HG02943 (cell line): ENCODE measurements around the gene KSR2.
"Not testable (repeated sequence)": the region's sequence is repeated elsewhere in the genome, so short reads cannot be mapped to it uniquely, and the experiment has no call there.

Experiments used
- ATAC-seq: cut with Tn5 transposase; IDR thresholded peaks from one replicate; pipeline ENCODE4 v1.9.1; 2021; ENCODE audit warnings: mild to moderate bottlenecking, low read depth, moderate library complexity; ENCODE audit not compliant: unreplicated experiment

Gene KSR2

DNA sequence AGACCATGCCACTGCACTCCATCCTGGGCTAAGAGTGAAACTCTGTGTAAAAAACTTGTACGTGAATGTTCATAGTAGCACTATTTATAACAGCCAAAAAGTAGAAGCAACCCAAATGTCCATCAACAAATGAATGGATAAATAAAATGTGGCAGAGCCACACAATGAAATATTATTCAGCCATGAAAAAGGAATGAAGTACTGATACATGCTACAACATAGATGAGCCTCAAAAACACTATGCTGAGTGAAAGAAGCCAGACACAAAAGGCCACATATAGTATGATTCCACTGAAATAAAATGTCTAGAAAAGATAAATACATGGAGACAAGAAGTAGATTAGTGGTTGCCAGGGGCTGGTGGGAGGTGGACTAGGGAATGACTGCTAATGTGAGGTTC, 72.8 kb downstream of the KSR2 start:
- no peak for ATAC-seq

DNA sequence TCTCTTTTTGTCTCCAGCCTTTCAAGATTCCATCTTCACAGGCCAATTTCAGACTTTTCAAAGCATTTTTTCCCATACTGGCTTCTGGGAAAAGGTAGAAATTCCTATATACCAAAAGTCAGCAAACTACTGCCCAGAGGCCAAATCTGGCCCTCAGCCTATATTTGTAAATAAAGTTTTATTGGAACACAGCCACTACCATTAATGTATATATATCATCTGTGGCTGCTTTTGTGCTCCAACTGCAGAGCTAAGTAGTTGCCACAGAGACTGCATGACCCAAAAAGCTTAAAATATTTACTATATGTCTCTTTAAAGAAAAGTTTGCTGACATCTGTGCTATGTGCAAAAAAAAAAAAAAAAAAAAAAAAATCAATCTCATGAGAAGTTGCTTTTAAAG, 76.3 kb downstream of the KSR2 start:
- no peak for ATAC-seq

DNA sequence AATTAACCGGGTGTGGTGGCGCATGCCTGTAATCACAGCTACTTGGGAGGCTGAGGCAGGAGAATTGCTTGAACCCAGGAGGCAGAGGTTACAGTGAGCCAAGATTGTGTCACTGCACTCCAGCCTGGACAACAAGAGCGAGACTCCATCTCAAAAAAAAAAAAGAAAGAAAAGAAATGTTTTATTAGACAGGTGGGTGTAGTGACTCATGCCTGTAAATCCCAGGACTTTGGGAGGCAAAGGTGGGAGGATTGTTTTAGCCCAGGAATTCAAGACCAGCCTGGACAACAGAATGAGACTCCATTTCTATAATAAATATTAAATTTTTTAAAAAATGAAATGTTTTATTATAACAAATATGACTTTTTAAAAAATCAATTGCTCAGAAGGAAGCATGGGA, 77.5 kb downstream of the KSR2 start:
- ATAC-seq = not testable (repeated sequence)

DNA sequence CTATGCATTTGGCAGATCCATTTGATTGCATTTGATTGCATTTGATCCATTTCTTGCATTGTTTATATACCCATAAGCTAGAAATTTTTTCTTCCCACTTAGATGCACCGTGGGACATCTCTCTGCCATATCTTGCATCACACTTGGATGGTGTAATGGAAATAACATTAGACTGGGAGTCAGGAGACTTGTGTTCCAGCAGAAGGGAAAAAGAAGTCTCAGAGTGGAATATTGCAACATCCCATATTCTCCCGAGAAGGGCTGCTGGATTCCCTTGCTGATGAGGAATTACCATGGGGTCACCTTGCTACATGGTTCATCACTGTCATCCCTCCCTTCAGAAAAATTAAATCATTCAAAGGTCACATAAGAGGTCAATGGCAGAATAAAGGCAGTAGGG, 78.1 kb downstream of the KSR2 start:
- ATAC-seq = no peak

DNA sequence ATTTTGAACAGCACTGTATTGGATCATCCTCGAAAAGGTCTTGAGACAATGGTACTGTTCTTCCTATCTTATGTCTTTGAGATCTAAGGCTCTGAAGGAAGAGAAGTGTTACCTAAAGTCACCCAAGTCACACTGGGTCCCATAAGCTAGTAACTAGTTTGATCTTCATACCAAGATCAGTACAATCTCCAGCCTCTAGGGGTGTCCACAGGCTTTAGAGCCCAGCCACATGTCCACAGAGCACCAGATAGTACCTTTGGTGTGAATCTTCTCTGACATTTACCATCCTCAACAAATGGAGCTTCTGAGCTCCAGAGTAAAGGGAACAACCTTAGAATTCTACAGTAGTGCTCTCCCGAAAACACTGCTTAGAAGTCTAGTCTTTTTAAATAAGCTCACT, 78.7 kb downstream of the KSR2 start:
- ATAC-seq = no peak

DNA sequence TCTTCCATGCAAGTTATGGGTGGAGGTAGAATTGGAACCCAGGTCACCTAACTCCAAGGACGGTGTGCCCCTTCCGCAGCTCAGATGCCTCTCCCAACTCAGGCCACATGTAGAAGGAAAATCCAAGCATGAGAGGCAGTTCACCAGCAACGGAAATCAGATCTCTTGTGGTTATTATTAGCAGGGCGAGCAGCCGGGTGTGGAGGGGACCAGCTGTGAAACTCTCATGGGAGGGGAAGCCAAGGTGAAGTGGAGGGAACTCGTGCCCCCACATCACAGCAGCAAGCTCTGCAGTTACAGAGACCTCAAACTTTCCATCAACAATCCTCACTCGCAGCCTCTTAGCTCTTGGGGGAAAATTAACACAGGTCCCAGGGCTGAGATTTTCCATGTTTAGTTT, 79.7 kb downstream of the KSR2 start:
- no peak for ATAC-seq

DNA sequence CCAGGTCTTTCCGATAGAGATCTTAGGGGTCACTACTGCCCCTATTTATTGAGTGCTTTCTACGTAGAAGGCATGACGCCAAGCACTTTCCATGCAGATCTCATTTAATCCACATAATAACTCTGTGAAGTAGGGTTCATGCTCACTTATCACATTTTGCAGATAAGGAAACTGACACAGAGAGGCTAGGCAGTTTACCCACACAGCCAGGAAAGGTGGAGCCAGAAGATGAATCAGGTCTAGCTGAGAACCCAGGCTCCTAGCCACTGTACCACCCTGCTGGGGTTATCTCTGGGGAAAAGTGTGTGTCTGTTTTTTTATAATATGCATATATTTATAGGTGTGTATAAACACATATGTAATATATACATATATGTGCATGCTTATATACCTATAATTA, 83.6 kb downstream of the KSR2 start:
- ATAC-seq = no peak

DNA sequence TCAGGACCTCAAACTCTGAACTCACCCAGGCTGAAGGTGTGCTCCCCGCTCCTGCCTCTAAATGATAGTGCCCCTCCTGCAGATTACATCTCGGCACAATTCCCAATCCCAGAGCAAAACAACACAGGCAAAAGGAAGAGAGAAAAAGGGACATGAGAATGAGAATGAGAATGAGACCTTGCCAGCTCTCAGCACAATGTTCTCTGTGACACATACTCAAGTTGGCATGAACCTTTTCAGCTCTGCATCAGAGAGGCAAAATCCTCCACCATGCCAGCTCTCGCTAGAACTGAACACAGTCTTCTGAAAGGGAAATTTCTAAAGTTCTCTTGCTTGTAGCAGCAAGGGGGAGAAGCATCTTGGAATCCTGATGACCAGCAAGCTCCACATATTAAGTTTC, 84.6 kb downstream of the KSR2 start:
- ATAC-seq = no peak

DNA sequence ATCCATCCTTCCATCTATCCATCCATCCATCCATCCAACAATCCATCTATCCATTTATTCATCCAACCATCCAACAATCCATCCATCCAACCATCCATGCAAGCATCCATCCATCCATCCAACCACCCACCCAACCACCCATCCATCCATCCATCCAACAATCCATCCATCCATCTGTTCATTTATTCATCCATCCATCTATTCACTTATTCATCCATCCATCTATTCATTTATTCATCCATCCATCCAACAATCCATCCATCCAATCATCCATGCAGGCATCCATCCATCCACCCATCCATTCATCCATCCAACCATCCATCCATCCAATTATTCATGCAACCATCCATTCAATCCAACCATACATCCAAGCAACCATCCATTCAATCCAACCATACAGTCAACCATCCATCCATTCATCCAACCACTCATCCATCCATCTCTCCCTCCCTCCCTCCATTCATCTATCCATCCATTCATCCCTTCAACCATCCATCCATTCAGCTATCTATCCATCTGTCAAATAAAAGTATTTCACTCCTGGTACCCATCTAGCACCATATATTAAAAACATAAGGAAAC, 86.1 kb downstream of the KSR2 start:
- no peak for ATAC-seq

DNA sequence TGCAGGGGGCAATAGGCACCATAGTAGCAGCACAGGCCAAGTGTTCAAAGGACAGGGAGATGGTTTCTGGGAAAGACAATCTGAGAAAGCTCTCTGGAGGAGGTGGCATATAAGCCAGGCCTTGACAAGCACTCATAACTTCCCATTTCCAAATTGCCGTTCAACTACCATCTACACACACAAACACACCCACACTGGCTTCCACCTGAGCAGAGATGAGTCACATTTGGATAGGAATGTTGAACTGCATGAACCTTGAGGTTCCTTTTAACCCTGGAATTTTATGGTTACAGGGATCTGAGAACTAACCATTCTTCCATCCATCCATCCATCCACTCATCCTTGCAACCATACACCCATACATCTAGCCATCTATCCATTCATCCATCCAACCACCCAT, 86.6 kb downstream of the KSR2 start:
- ATAC-seq = no peak

DNA sequence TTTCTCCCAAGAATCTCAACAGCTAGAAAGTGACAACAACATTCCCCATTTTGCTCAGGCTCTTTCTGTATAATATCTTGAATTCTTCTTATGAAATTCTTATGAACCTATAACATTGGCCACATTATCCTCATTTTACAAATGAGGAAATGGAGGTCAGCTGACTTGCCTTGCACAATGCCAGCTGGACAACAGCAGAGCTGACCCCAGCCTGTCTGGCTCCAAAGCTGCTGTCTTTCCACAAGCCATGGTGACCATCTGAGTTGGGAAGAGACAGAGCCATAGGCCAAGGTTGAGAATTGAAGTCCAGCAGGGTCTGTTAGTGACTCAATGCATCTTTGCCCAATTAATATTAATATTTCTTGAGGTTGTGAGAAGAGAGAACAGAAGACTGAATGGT, 87.3 kb downstream of the KSR2 start:
- no peak for ATAC-seq

DNA sequence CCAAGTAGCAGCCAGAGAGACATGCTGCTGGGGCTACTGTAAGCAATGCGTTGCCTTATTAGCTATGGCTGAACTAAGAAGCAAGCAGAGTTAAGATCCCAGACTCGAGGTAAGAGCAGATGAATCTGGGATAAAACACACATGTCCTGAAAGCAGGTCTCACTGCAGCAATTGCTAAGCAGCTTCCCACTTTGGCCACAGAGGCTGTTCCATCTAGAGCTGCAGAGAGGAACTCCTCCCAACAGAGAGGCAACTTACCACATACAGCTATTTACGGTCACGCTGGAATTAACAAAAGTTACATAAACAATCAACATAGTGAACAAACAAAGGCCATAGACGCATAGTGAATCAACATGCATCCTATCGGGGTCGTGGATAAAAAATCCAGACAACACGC, 90.2 kb downstream of the KSR2 start:
- no peak for ATAC-seq

DNA sequence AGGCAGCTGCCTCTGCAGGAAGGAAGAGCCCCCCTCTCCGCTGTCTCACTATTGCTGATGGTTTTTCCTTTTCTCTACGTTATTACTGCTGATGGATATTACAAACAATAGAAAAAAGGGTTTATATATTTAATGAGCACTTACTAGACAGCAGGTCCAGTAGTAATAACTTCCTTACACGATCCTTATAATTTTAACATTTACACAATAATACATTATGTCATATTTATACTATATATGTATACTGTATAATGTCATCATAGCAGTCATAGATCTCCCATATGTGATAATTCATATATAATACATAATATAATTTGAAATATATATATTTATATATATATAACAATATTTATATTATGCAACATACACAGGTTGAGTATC, 92.4 kb downstream of the KSR2 start:
- ATAC-seq = no peak

DNA sequence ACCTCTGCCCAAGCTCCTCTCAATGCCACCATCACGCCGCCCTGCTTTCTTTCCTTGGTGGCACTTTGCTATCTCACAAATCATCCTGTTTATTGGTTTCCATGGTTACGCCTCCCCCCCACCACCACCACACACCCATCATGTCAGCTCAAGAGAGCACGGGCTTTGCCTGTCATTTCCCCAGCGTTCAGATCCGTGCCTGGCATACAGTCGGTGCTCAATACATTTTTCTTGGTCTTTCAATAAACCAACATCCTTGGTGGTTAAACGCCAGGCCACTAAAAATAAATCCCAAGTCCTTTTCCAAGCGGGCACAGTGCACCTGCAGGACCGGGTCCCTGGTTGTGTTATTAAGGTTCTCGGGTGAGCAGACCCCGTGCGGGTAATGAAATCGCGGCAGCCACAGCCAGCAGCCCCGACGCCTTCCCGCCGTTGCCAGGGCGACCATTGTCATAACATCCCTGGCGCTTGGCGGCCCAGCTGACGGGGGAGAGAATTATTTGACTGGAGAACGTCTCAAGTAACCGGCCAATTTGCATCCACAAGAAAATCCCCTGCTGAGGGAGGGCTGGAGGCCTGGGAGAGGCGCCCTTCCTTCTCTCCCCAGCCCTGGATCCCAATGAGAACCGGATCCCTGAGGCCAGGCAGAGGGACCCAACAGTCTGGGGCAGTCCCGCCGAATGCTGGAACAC, 92.9 kb downstream of the KSR2 start:
- ATAC-seq = no peak

DNA sequence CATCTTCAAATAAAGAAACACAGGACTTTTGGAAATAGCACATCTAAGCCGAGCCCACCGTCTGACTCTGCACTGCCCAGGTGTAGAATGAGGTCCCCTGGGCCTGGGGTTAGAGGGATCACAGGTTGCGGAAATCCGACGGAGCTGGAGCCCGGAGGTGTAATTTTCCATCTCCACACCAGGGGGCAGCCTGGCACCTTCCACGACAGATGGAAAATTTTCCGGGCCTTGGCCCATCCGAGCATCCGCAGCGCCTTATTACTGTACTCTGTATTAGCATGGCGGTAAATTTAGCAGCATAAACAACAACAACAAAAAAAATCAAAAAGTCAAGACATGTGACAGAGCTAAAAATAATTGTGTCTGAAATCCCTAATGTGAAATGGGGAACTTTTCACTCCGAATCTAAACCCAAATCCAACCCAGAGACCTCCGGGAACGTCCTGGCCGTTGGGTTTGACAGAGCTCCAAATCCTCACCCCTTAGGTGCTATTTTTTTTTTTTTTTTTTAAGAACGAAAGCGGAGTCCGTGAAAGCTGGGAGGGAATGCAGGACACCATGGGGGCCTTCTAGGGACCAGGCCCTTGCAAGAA, 93.9 kb downstream of the KSR2 start:
- no peak for ATAC-seq

DNA sequence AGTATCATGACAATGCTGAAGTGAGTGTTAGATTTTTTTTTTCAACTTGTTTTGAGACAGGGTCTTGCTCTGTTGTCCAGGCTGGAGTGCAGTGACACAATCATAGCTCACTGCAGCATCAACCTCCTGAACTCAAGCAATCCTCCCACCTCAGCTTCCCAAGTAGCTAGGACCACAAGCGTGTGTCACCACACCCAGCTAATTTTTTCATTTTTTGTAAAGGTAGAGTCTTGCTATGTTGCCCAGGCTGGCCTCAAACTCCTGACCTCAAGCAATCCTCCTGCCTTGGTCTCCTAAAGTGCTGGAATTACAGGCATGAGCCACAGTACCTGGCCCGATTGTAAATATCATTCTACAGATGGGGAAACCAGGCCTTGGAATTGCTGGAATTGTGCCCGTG, 94.6 kb downstream of the KSR2 start:
- ATAC-seq = not testable (repeated sequence)

DNA sequence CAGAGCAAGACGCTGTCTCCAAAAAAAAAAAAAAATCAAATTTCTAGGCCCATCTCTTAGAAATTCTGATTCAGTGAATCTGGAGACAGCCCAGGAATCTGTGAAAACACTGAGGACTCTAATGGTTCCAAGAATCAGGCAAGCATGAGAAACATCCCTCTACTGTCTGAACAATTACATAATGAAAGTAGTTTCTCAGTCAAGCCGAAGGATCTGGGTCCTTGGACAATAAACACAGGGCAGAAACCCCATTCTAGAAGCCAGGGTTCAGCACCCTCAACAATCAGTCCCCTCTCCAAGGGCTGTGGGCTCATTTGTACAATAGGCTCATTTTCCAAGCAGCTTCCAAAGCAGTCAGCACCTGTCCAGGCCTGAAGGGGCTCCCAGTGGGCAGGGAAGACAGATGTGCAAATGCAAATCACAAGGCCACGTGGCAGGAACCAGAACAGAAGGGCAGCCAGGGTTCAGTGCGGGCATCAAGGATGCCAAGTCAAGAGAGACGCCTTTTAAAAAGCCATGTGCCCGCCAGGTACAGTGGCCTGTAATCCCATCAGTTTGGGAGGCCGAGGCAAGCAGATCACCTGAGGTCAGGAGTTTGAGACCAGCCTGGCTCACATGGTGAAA, 96.1 kb downstream of the KSR2 start:
- ATAC-seq = no peak

DNA sequence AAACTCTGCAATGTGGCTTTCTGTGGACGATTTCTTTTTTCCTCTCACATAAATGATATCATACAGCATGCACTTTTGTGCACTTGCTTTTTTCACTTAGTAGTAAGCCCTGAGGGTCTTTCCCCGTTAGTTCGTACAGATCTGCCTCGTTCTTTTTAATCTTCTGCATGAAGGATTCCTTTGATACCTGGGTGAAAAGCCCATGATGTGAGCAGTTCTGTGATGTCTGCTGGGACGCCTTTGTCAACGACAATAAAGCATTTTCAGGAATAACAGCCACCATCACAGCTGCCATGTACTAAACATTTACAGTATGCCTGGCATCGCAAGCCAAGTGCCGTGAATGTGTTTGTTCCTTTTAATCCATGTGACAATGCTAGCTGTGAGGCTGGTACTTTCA, 99.2 kb downstream of the KSR2 start:
- no peak for ATAC-seq

DNA sequence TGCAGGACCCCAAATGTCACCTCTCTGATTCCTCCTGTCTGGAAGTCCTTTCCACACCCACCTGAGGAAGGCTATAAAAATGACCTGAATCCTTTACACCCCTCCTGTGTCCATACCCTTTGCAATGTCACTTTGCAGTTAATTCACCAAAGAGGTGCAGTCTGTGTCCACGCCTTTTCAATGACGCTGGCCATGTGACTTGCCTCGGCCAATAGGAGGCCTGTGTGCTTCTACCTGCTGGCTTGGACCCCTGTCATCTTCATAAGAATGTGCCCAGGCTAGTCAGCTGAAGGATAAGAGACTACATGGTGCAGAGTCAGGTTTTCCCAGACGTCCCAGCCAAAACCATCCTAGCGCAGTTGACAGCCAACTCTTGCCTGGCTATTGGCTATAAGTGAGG, 101.4 kb downstream of the KSR2 start:
- ATAC-seq = no peak

DNA sequence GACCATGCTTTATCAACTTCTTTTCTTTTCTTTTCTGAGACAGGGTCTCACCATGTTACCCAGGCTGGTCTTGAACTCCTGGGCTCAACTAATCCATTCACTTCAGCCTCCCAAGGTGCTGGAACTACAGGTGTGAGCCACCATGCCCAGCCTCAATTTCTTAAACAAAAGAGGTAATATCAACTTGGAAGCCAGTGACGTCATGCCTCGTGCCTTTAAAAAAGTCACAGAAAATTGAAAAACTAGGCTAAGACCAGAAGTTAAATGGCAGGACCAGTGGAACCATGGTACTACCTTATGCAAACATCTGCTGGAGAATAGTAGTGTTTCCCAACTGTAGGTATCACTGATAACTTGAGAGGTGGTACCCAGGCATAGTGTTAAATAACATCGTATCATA, 103.3 kb downstream of the KSR2 start:
- ATAC-seq = no peak

DNA sequence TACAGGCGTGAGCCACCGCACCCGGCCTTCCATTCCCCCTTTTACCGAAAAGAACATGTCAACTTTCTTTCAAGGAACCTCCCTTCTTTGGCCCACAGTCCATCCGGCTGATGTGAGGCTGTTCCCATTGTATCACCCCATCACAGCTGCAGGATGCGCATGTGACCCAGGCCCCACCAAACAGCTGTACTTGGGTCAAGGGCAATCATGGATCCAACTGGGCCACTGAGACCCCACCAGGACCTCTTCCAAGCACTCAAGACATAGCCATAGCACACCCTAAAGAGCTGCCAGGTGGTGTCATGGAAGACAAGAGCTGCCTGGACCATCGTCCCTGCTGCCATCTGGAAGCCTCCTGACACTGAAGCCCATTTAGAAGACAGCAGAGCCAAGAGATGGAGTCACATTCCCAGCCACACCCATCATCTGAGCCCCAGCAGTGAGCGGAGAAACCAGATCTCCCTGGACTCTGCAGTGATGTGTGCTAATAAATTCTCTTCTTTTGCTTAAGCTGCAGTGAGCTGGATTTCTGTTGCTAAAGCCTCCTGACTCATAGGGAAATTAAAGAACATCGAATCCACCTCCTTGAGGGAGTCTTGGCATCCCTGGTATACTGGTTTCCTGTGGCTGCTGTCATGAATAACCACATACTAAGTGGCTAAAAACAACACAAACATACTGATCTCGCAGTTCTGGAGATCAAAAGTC, 105.6 kb downstream of the KSR2 start:
- no peak for ATAC-seq
